ENCODE measurements around the gene SOX9. TPM values are rescaled to one million over a fixed set of nuclear protein-coding genes. Genes with fewer than 3 reads are reported as not detected.

Gene SOX9
- total RNA-seq, 1 experiment from 2014 or later, result 1.3 TPM

GRCh38 chr17:72151565-72152386 is 31.0 kb downstream of the SOX9 start:
- no peaks in the 10 kb centered on the region for H4K20me1 ChIP-seq (ENCODE audit: control insufficient read depth, insufficient read depth, insufficient read length)
- peak overlapping the region; percentile 87 for H3K18ac ChIP-seq (ENCODE audit: insufficient read length, low read depth, low read length)
- H3K27me3 ChIP-seq (ENCODE audit: insufficient read depth, low read length), result no peaks in the 10 kb centered on the region
- H2BK5ac ChIP-seq (ENCODE audit: insufficient read length, low read length), result peak overlapping the region; percentile 73
- no peaks in the 10 kb centered on the region for H3K23me2 ChIP-seq (ENCODE audit: insufficient read length, low read depth, low read length, poor library complexity, severe bottlenecking)
- Mint-ChIP-seq H3K27ac (peak overlapping the region; percentile 98 to 99 (median 99)), H3K4me3 (peak overlapping the region; percentile 40 to 49; a peak in 4 of 5 replicates), H3K36me3 (ENCODE audit: insufficient read depth in 1 of 3, low read depth in 3 of 3) (no peaks in the 10 kb centered on the region), H3K27me3 (ENCODE audit: low read depth) (peaks cover 5% of the 10 kb centered on the region), H3K9me3 (no peaks in the 10 kb centered on the region; a peak in 1 of 5 replicates), H3K4me1 (peaks cover 46 to 50% of the 10 kb centered on the region in 2 experiments)
- H3K4me2 ChIP-seq (ENCODE audit: insufficient read depth, insufficient read length, low read length), result peak overlapping the region; percentile 39
- peak overlapping the region; percentile 38; the same call in 1 of the 2 replicates for H3K4ac ChIP-seq (ENCODE audit: low read depth, low read length)
- H3K9me3 ChIP-seq (ENCODE audit: control insufficient read depth, low read depth, low read length), result no peaks in the 10 kb centered on the region
- peak; percentile 78 for DNase-seq
- no CpG with 5 or more reads among the region's 11 CpGs for WGBS (ENCODE audit: extremely low coverage, insufficient read length, low lambda C conversion rate)
- H3T11ph ChIP-seq (ENCODE audit: low read length), result peak overlapping the region; percentile 81
- H2BK12ac ChIP-seq (ENCODE audit: insufficient read length, low read depth, low read length), result peak overlapping the region; percentile 95
- H3K9ac ChIP-seq (ENCODE audit: extremely low read depth, insufficient read length, low read length), result peak overlapping the region; percentile 58
- H3K14ac ChIP-seq (ENCODE audit: insufficient read depth, low read length), result peak overlapping the region; percentile 47
- H4K5ac ChIP-seq (ENCODE audit: insufficient read length, low read depth, low read length), result peak overlapping the region; percentile 93
- peak overlapping the region; percentile 31 for H2AK5ac ChIP-seq (ENCODE audit: insufficient read length, low read length)
- peak overlapping the region; percentile 6 for H2AFZ ChIP-seq (ENCODE audit: low read length)
- no peaks in the 10 kb centered on the region for H3K79me1 ChIP-seq (ENCODE audit: insufficient read depth, low read depth, low read length, poor library complexity, severe bottlenecking)
- TF ChIP-seq CTCF (conservative IDR thresholded peaks at IDR 0.05), result no peak
- H3K56ac ChIP-seq (ENCODE audit: insufficient read length, low read depth, low read length), result peak overlapping the region; percentile 89
- peaks cover 13% of the 10 kb centered on the region; the same call in 1 of the 2 replicates for H3K4me1 ChIP-seq (ENCODE audit: insufficient read depth, low read length)
- H3K23ac ChIP-seq (ENCODE audit: insufficient read length, low read depth, low read length), result no peak overlapping the region
- H3K27ac ChIP-seq (ENCODE audit: insufficient read length, low read depth, low read length), result peak overlapping the region; percentile 95
- peak overlapping the region; percentile 80 for H4K91ac ChIP-seq (ENCODE audit: insufficient read length, low read depth, low read length)
- no peaks in the 10 kb centered on the region for H3K79me2 ChIP-seq (ENCODE audit: insufficient read depth, low read length)
- peak overlapping the region; percentile 78 for H2BK120ac ChIP-seq (ENCODE audit: low read depth, low read length, poor library complexity, severe bottlenecking)
- H2BK15ac ChIP-seq (ENCODE audit: low read depth, low read length), result no peak overlapping the region
- H4K8ac ChIP-seq (replicated peaks; ENCODE audit: insufficient read length, low read depth, low read length), result no peak overlapping the region
- no peak overlapping the region for H2BK20ac ChIP-seq (ENCODE audit: low read depth, low read length, poor library complexity, severe bottlenecking)
